Neural cell (in vitro differentiated cells): ENCODE results near the gene SLC44A5.

Source experiments
- CTCF ChIP-seq: fragments of 450-650 bp; IDR thresholded peaks from 2 replicates; pipeline ENCODE4 v1.5.1; 2014; ENCODE audit warnings: antibody characterized with exemption, mild to moderate bottlenecking, moderate library complexity; ENCODE audit not compliant: poor library complexity, severe bottlenecking
- EZH2 ChIP-seq: fragments of 200-600, 300-800 bp; shearing (Covaris generic), sonication (generic); IDR thresholded peaks from 2 replicates; pipeline ENCODE4 v1.6.1; 2014; ENCODE audit warnings: antibody characterized with exemption, low read length, borderline replicate concordance, mild to moderate bottlenecking; ENCODE audit not compliant: insufficient read depth, poor library complexity, severe bottlenecking
- POLR2AphosphoS5 ChIP-seq: IDR thresholded peaks from 2 replicates; pipeline ENCODE4 v1.6.1; 2012
- REST ChIP-seq: IDR thresholded peaks from 2 replicates; pipeline ENCODE4 v1.6.1; 2012; ENCODE audit warnings: borderline replicate concordance

- TF ChIP-seq CTCF = no peak
- no peak for TF ChIP-seq EZH2
- TF ChIP-seq POLR2AphosphoS5 = no peak
- TF ChIP-seq REST = no peak
These were observed 91.1 kb downstream of the SLC44A5 start for GRCh38 chr1:75519651-75520427.
